HEK293T (cell line): ENCODE measurements around the gene SPSB1.

Experiments used
- BHLHE40 ChIP-seq: fragments of 450-650 bp; IDR thresholded peaks from 2 replicates; pipeline ENCODE4 v1.6.1; 2016; ENCODE audit warnings: mild to moderate bottlenecking, moderate library complexity, borderline replicate concordance
- FOXA1 ChIP-seq: fragments of 450-650 bp; IDR thresholded peaks from 2 replicates; pipeline ENCODE4 v1.6.1; 2016; ENCODE audit warnings: mild to moderate bottlenecking
- FOXK2 ChIP-seq: fragments of 450-650 bp; IDR thresholded peaks from 2 replicates; pipeline ENCODE4 v1.6.1; 2016; ENCODE audit warnings: mild to moderate bottlenecking
- FOXM1 ChIP-seq: fragments of 450-650 bp; IDR thresholded peaks from 2 replicates; pipeline ENCODE4 v1.6.1; 2017; ENCODE audit warnings: mild to moderate bottlenecking, borderline replicate concordance
- NFRKB ChIP-seq: fragments of 450-650 bp; IDR thresholded peaks from 2 replicates; pipeline ENCODE4 v1.6.1; 2016; ENCODE audit warnings: mild to moderate bottlenecking, moderate library complexity
- SP1 ChIP-seq: fragments of 450-650 bp; IDR thresholded peaks from 2 replicates; pipeline ENCODE4 v1.6.1; 2017
- SUZ12 ChIP-seq: fragments of 450-650 bp; IDR thresholded peaks from 2 replicates; pipeline ENCODE4 v1.6.1; 2016; ENCODE audit warnings: mild to moderate bottlenecking
- TF ChIP-seq, protein P1 (sequence below): fragments of 450-650 bp; IDR thresholded peaks from 2 replicates; pipeline ENCODE4 v1.6.1; 2016

GRCh38 chr1:9385801-9386573 is 93.3 kb downstream of the SPSB1 start:
- TF ChIP-seq FOXA1 (no peak), BHLHE40 (no peak), FOXM1 (no peak), FOXK2 (no peak), SUZ12 (no peak), NFRKB (no peak), SP1 (no peak)
- TF ChIP-seq, protein P1, sequence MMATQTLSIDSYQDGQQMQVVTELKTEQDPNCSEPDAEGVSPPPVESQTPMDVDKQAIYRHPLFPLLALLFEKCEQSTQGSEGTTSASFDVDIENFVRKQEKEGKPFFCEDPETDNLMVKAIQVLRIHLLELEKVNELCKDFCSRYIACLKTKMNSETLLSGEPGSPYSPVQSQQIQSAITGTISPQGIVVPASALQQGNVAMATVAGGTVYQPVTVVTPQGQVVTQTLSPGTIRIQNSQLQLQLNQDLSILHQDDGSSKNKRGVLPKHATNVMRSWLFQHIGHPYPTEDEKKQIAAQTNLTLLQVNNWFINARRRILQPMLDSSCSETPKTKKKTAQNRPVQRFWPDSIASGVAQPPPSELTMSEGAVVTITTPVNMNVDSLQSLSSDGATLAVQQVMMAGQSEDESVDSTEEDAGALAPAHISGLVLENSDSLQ = no peak
